Fibroblast of the aortic adventitia (primary cell): ENCODE results near the gene ATG4B. TPM values are rescaled to one million over a fixed set of nuclear protein-coding genes. Genes with fewer than 3 reads are reported as not detected.

Source experiments
- DNase-seq: peaks from one replicate; pipeline ENCODE4 v3.0.0-alpha.2; 2010; ENCODE audit warnings: low read depth
- H3K4me3 ChIP-seq: 2 replicates; pipeline ENCODE4 v1.5.1; 2011; ENCODE audit warnings: low read depth, mild to moderate bottlenecking, control low read depth, low read length, moderate library complexity
- total RNA-seq: library from RNA; depleted of rRNA; stranded (reverse); fragments of >200 nt; gene quantifications from 2 replicates; pipeline ENCODE4 v1.2.3, GENCODE V29; 2012; ENCODE audit warnings: low replicate concordance
- TF ChIP-seq, protein P1 (sequence below): IDR thresholded peaks from 2 replicates; pipeline ENCODE4 v1.5.1; 2011; ENCODE audit warnings: mild to moderate bottlenecking, low read length, control low read depth, inconsistent platforms; ENCODE audit not compliant: insufficient read depth

The ATG4B gene
- total RNA-seq, 1 donor, result 52.0 TPM

DNA sequence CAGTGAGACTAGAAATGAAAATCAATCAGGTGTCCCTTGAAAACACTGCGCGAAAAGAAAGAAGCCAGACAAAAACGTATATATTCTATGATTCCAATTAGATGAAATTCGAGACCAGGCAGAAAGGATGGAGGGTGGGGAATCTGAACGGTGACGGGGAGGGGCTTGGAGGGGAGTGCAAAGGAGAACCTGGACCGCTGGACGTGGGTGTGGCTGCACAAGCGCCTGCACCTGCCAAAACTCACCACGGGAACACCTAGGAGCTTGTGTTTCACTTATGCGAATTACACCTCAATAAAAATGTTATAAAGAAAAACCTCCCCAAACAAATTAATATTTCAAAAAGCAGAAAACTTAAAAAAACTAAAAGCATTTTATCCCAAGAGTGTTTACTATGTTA, 22.5 kb upstream of the ATG4B start:
- no peak for DNase-seq
- H3K4me3 ChIP-seq, result no peak overlapping the region
- TF ChIP-seq, protein P1, sequence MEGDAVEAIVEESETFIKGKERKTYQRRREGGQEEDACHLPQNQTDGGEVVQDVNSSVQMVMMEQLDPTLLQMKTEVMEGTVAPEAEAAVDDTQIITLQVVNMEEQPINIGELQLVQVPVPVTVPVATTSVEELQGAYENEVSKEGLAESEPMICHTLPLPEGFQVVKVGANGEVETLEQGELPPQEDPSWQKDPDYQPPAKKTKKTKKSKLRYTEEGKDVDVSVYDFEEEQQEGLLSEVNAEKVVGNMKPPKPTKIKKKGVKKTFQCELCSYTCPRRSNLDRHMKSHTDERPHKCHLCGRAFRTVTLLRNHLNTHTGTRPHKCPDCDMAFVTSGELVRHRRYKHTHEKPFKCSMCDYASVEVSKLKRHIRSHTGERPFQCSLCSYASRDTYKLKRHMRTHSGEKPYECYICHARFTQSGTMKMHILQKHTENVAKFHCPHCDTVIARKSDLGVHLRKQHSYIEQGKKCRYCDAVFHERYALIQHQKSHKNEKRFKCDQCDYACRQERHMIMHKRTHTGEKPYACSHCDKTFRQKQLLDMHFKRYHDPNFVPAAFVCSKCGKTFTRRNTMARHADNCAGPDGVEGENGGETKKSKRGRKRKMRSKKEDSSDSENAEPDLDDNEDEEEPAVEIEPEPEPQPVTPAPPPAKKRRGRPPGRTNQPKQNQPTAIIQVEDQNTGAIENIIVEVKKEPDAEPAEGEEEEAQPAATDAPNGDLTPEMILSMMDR, result no peak

DNA sequence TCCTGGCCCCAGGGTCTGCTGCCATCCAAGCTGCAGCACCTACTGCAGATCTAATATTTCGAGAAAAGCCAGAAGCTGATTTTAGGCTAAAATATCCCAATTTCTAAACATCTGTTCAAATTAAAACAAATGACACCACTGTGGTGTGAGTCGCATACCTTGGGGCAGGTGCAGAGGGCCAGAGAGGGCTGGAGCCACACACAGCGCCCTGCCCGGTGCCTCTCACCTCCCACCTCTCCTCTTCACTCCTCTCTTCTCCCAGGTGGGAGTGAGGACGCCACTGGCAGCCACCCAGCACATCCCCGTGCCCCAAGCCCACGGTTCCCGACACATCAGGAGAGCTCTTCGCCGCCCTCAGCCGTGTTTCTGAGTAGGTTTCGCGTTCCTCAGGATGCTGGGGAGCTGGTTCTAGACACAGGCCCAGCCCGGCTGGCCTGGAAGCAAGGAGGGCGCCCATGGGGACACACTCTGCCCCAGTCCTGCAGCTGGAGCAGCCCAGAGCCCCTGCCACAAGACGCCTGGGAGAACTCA, 21.9 kb upstream of the ATG4B start:
- DNase-seq, result no peak
- no peak overlapping the region for H3K4me3 ChIP-seq
- TF ChIP-seq, protein P1, result no peak

DNA sequence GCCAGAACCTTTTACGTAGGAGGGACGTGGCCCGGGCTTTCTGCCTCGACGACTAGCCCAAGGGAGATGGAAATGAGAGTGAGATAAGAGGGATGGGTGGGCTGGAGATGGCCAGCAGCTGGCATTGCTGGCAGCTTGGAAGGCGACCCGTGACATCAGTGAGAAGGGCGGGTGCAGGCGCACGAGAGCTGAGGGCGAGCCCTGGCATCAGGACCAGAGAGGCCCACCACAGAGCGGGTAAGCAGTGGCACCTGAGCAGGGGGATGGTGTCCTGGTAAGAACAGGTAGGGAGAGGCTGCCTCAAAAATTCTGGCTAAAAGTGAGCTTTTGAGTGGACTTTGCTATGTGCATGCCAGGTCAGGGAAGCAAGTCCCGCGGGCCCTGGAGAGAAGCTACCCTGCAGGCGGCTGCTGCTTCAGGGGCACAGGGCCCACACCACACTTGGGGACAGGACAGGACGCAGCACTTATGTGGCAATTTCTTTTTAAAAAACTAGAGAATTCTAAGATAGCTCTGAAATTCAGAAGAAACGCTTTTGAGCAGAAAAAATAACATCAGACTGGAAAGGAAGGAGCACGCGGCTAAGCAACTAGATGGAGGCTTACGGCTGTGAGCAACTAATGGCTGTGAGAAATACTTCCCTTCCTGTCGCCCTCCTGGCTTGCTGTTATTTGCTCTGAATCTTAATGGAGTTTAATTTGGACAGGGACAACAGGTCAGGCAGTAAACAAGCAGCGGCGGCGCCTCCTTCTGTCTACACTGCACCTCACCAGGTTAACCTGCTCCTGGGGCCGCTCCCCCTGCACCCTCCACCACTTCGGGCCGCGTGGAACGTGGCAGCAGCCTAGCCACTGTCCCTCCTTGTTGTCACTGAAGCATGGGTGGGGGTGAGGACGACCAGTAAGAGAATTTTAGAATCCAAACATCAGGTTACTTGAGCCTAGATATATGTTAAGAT, 21.0 kb upstream of the ATG4B start:
- TF ChIP-seq, protein P1, result no peak
- no peak for DNase-seq
- H3K4me3 ChIP-seq, result no peak overlapping the region

DNA sequence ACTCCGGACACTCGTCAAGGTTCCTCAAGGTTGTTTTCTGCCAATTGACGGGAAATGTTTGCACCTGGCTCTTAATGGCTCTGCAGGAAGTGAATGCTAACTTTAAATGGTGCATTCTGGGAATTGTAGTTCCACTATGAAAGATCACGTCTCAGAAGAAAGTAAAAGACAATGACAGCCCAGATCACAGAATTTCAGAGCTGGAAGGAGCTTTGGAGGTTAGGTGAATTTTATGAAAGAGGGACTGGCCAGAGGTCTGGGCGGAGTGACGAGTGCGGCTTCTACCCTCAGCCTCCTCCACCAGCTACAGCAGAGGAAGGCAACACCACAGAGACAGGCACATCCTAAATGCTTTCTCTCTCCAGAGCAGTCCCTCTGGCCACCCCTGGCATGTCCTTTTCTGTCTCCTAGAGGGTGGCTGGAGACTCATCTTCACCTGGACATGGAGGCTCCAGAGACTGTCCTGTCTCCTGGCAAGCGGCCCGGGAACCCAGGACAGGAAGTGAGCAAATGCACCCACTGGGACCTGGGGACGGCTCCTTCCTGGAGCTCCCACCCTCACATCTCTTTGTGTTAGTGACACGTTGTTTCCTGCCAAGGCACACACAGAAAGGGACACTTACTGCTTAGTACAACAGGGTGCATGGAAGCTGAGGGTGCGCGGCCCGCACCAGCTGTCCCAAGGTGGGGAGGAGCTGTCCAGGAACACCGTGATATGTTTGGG, 19.9 kb upstream of the ATG4B start:
- no peak for DNase-seq
- TF ChIP-seq, protein P1, result no peak
- H3K4me3 ChIP-seq, result no peak overlapping the region

DNA sequence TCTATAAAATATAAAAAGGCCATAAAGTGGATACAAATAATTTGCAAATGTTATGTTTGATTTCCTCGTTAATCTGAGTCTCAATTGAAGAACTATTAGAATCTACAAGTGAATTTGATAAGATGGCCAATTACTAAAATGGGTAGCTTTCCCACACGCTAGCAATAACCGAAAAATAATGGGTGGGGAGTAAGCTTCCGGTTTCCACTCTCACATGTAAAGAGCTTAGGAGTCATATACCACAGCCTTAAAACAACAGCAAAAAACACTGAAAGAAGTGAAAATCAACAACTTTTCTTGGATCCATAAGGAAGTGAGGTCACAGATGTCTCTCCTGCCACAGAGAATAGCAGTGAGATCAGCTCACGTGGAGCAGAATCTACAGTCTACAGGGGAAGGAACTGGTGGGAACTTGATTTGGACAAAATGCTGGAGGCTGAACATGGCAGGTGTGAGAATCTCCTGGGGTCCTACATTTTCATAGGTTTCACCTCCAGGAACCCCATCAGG, 19.1 kb upstream of the ATG4B start:
- H3K4me3 ChIP-seq, result no peak overlapping the region
- TF ChIP-seq, protein P1, result no peak
- no peak for DNase-seq

DNA sequence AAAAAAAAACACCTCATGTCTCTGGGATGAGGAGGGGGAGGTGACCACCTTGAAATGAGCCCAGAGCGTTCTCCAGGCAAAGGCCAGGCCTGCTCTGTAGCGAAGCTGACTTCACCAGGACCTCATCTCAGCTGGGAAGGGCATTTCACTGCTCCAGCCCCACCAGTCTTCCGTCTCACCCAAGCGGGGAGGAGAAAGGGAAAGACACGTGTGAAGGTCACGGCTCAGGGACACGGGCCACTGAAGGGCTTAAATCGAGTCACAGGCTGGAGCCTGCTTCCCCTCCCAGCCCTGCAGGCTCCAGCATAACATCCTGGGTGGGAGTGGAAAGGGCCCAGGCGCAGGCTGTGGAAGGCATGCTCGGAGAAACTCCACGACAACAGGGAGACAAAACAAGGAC, 18.7 kb upstream of the ATG4B start:
- TF ChIP-seq, protein P1, result no peak
- no peak for DNase-seq
- no peak overlapping the region for H3K4me3 ChIP-seq
